Femur (tissue), 1 donor: ENCODE measurements around the gene CCDC106.

Experiments
- DNase-seq: peaks from one replicate; pipeline ENCODE4 v3.0.0-alpha.2; 2017

CCDC106 gene

GRCh38 chr19:55614711-55615542 lies 33.1 kb upstream of the CCDC106 start:
- DNase-seq, result no peak

DNA sequence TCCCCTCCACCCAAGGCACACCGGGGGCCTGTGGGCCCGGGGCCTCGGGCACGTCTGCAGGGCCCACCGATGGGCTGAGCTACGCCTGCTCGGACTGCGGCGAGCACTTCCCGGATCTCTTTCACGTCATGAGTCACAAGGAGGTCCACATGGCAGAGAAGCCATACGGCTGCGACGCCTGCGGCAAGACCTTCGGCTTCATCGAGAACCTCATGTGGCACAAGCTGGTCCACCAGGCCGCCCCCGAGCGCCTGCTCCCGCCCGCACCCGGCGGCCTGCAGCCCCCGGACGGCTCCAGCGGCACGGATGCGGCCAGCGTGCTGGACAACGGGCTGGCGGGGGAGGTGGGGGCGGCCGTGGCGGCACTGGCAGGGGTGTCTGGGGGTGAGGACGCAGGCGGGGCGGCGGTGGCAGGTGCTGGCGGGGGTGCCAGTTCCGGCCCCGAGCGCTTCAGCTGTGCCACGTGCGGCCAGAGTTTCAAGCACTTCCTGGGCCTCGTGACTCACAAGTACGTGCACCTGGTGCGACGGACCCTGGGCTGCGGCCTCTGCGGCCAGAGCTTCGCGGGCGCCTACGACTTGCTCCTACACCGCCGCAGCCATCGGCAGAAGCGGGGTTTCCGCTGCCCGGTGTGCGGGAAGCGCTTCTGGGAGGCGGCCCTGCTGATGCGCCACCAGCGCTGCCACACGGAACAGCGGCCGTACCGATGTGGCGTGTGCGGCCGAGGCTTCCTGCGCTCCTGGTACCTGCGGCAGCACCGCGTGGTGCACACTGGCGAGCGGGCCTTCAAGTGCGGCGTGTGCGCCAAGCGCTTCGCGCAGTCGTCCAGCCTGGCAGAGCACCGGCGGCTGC lies 32.2 kb upstream of the CCDC106 start:
- DNase-seq, result no peak

DNA sequence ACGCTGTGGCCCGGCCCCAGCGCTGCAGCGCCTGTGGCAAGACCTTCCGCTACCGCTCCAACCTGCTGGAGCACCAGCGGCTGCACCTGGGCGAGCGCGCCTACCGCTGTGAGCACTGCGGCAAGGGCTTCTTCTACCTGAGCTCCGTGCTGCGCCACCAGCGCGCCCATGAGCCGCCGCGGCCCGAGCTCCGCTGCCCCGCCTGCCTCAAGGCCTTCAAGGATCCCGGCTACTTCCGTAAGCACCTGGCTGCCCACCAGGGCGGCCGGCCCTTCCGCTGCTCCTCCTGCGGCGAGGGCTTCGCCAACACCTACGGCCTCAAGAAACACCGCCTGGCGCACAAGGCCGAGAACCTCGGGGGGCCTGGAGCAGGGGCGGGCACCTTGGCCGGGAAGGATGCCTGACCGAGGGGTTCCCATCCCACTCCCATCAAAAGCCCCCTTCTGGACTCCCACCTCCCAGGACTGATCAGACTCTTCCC lies 31.6 kb upstream of the CCDC106 start:
- DNase-seq, result no peak

DNA sequence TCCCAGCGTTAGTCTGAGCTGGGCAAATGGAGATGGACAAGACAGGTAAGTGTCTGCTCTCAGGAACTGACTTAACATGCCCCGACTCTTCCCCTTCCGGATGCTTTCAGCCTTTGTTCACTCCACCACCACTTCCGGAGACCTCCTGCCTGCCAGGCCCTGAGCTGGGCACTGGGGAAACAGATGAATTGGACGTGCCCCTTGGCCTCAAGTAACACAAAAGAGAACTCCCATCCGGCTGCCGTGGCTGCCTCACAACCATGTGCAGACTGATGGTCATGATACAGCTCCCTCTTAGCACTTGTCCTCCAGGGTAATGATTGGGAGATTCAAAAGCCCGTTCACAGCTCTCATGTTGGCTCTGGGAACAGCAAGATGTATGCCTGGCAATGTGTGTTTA lies 30.6 kb upstream of the CCDC106 start:
- DNase-seq, result no peak

DNA sequence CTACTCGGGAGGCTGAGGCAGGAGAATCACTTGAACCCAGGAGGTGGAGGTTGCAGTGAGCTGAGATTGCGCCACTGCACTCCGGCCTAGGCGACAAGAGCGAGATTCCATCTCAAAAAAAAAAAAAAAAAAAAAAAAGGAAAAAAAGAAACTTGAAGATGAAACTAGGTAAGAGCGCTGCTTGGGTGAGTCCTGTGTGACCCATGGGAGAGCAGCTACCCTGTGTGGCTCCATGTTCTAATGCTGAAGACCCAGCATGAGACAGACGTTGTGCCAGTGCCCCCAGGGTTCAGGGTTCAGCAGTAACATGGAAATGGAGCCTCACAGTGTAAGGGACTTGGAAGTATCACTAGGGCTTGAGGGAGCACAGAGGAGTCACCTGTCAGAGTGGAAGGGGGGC lies 29.6 kb upstream of the CCDC106 start:
- no peak for DNase-seq

DNA sequence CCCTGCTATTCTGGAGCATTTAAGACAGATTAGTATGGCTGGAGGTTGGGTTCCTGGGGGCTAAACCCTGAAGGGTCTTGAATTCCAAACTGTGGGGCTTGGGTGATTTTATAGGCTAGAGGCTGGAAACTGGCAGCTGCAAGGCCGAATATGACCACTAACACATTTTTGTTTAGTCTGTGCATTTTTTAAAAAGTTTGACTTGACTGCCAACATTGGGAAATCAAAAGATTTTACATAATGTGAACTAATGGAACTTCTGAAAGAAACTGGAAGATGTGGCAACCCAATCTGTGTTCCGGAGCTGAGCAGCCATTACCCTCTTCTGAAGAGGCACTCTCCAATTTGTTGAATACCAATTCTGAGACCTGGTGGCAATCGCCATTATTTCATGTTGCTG lies 28.7 kb upstream of the CCDC106 start:
- DNase-seq, result no peak

- DNase-seq, result peak; percentile 36
Measured at GRCh38 chr19:55620410-55621204, 27.4 kb upstream of the CCDC106 start.

DNA sequence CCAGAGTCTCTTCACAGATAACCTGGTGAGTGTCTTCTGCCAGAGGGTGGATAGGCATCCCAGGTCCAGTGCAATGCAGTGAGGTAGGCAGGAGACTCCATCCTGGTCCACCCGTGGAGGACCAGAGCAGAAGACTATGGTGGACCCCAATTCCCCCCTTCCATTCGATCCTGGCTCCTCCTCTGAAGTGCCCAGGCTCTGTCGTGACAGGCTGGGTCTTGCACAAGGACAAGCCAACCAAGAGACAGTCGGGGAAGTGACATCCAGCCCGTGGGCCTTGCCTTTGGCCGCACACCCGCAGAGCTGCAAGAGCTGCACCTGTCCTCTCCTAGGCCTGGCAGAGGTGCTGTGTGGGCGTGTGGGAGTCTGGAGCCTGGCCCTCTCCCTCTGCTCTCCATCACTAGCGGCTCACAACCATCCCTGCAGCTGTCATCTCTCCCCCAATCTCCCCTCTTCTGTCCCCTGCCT lies 26.8 kb upstream of the CCDC106 start:
- DNase-seq, result peak; percentile 25

GRCh38 chr19:55621673-55622231 lies 26.3 kb upstream of the CCDC106 start:
- DNase-seq, result peak; percentile 25

DNA sequence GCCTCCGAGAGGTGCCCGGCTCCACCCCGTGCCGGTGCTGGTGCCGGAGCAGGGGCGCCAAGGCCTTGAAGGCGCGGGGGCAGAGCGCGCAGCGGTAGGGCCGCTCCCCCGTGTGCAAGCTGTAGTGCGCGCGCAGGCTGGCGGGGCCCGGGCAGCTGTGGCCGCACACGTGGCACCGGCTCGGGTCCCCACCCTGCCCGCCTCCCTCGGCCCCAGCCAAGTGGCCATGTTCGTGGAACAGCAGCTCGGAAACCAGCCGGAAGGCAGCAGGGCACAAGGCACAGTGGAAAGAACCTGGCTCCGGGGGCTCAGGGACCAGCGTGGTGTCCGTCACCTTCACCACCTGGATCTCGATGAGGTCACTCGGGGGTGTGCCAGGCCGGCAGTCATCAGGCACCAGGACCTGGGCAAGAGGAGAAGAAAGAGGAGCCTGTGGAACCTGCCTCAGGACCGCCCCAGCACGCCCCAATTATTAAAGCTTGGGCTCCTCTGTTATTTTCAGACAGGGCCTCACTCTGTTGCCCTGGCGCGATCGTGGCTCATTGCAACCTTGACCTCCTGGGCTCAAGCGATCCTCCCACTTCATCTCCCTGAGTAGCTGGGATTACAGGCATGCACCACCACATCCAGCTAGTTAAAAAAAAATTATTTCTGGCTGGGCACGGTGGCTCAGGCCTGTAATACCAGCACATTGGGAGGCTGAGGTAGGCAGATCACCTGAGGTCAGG lies 25.6 kb upstream of the CCDC106 start:
- DNase-seq, result peak; percentile 32

GRCh38 chr19:55623130-55623529 lies 24.9 kb upstream of the CCDC106 start:
- DNase-seq, result no peak

DNA sequence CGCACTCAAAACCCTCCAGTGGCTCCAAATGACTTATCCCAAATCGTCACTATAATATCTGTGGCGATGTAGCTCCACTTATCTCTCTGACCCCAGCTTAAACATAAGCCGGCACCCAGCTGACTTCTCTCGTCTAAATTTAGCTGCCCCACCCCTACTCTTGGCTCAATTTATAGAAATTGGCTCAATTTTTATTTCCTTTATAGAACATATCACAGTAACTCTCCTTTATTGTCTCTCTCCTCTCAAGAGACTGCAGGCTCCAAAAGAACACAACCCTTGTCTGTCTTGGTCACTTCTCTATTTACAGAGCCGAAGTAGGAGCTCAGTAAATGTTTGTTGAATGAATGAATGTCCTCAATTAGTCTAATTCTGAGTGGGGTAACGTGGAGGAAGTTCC lies 24.5 kb upstream of the CCDC106 start:
- DNase-seq, result no peak

DNA sequence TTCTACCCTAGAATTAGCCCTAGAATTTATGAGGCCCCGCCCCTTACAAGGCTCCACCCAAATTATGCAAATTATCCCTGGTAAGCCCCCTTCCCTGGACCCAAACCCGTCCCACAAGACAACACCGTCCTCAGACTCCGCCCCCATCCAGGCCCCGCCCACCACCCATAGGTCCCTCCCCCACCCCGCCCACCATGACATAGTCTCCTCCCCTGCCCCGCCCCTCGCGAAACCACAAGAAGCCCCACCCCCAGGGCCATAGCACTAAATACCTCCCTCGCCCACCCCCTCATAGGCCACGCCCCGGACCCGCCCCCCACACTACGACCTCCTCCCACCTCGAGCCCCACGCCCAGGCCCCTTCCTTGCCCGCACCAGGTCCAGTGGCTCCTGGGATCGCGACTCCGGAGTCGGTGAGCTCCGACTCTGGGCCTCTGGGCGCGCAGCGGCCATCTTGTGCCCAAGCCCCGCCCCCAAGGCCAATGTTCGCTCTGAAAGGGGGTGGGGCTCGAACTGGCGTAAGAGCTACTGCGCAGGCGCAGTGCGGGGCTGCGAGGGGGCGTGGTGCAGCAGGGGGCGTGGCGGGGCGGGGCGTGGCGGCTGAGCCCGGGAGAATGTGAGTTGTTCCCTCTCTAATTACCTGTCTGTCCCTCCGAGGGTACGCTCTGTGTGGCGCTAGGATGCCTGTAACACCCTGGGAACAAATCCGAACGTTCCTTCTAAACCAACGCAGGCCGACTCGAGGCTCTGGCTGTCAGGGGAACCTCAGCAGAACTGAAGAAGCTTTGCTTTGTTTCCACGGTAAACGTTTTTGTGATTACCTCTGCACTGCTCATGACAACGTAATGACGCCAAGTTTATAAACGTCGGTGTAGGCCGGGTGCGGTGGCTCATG lies 23.7 kb upstream of the CCDC106 start, which contains the start of gene ZNF784:
TSS of gene ZNF784 (minus strand) at position 458 of the 895 bp plus-strand sequence. CDS start at position 453, 5 bp downstream.
- peak; percentile 95 for DNase-seq

DNA sequence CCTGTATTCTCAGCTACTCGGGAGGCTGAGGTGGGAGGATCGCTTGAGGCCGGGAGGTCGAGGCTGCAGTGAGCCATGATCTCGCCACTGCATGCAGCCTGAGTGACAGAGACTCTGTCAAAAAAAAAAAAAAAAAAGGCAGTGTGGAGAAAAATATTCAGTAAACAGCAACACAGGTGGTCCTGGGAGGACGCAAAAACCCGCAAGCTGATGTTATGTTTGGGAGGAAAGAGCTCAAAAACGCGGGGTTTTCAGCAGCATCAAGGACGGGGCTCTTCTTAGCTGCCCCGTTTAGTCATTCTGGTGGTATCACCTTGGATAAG lies 23.0 kb upstream of the CCDC106 start:
- no peak for DNase-seq

DNA sequence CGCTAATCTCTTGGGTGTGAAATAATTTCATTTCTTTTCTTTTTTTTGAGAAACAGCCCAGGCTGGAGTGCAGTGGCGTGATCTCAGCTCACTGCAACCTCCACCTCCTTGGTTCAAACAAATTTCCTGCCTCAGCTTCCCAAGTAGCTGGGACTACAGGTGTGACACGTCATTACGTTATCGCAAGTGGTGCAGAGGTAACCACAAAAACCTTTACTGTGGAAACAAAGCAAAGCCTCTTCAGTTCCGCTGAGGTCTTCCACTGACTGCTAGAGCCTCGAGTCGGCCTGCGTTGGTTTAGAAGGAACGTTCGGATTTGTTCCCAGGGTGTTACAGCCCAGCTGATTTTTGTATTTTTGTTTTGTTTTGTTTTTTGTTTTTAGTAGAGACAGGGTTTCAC lies 21.7 kb upstream of the CCDC106 start:
- DNase-seq, result no peak

DNA sequence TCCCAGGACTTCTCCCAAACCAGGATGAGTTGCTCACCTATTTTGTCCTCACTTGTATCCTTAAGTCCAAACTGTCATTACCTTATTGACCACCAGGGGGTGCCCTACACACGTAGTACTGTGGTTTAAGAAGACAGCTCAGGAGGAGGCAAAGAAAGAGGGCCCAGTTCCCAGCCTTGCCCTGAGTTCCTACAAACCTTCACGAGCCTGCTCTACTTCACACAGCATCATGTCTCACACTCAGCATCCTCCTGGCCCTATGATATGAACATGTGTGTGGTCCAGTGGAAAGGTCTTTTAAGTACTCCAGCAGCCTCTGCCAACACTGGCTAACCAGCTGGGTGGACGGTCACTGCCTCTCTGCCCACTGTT lies 15.6 kb upstream of the CCDC106 start:
- peak; percentile 91 for DNase-seq

DNA sequence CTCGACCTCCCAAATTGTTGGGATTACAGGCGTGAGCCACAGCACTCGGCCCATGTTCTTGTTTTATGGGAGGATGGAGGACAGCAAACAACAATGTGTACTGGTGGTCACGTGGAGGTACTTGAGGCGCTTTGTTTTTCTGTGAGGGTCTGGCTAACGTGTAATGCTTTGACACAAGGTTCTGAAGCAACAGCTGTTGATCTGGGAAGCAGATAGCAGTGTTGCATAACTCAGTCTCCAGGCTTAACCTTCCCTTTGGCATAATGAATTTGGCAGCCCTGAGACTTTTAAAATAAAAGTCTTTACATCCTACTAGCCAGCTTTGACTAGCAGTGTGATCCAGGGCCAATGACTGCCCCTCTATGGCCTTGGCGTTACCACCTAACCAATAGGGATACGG lies 14.2 kb upstream of the CCDC106 start:
- no peak for DNase-seq

- DNase-seq, result no peak
Measured at GRCh38 chr19:55635334-55635717, 12.7 kb upstream of the CCDC106 start.

DNA sequence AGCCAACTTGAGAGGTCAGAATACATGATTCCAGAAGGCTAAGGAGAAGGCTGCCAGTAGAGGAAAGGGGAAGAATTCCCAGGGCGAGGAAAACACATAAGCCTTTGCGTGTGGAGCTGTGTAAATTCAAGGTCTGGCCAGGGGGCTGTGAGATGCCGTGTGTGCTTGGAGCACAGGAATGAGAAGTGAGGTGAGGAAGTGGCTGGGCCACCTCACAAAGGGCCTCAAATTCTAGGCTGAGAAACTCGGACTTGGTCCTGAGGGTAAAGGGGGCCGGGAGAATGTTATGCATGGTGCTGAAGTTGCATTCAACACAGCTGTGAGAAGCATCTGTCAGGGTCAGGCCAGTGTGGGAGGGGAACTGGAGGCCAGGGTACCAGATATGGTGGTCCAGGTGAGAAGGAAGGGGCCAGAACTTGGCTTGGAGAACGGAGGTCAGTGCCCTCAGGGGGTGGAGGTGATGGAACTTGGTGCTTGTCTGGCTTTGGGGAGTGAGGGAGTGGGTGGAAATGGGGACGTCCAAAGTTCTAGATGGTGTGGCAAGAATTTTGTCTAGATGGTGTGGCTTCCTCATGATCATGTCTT lies 12.1 kb upstream of the CCDC106 start:
- DNase-seq, result no peak

GRCh38 chr19:55636723-55637122 lies 11.3 kb upstream of the CCDC106 start:
- DNase-seq, result no peak

DNA sequence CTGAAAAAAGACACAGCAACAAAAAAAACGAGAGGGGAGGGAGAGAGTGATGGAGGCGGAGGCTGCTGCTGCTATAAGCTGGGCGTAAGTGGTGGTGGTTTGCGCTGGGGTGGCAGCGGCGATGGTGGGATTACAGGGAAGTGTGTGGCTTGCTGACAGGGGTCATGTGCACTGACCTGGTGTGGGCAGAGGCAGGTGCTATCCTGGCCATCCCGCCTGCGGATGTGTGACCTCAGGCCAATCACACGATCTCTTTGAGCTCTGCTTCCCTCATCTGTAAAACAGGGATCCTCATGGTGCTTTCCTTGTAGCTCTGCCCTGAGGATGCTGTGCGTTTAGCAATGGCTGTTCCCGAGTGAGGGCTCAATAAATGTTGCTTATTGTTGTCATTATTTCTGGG lies 10.5 kb upstream of the CCDC106 start:
- no peak for DNase-seq
